Measurements from ENCODE around the gene MISP.
"Not testable (repeated sequence)": the region's sequence is repeated elsewhere in the genome, so short reads cannot be mapped to it uniquely, and the experiment has no call there.

Gene MISP

DNA sequence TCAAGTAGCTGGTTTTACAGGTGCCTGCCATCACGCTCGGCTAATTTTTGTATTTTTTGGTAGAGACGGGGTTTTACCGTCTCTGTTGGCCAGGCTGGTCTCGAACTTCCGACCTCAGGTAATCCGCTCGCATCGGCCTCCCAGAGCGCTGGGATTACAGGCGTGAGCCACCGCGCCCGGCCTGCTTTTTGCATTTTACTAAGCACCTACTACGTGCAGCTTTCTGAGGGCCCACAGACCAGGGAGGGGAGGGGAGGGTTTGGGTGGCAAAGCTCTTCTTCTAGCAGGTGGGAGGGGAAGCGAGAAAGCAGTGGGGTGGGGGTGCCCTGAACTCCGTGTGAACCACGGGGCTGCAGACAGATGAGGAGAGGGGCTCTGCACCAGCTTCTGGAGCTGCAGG lies 27.2 kb upstream of the MISP start:
- no peak for DNase-seq (ENCODE audit: low read depth in 2 of 2)

- DNase-seq (ENCODE audit: low read depth in 2 of 2), result no peak
Measured at GRCh38 chr19:725461-726089, 25.3 kb upstream of the MISP start.

GRCh38 chr19:726993-727956 lies 23.6 kb upstream of the MISP start:
- no peak for DNase-seq (ENCODE audit: low read depth in 2 of 2)

DNA sequence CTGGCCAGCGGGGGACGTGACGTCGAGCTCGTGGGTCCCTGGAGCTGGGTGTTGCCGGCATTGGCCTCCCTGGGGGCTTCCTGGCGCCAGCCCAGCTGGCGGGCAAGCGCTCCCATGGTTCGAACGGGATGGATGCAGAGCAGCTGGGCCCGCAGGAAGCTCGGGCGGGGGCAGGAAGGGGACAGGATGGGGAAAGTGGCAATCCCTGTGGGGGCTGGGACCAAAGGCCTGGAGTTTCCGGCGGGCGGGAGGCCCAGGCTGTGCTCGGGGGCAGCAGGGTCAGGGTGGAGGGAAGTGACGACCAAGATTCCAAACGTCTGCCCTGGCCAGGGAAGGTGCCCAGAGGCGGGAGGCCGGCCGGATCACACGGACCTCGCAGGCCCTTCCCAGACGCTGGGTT lies 22.9 kb upstream of the MISP start:
- no peak for DNase-seq (ENCODE audit: low read depth in 2 of 2)

- not testable (repeated sequence) for DNase-seq (ENCODE audit: low read depth in 2 of 2)
Measured at GRCh38 chr19:729564-729963, 21.3 kb upstream of the MISP start.

DNA sequence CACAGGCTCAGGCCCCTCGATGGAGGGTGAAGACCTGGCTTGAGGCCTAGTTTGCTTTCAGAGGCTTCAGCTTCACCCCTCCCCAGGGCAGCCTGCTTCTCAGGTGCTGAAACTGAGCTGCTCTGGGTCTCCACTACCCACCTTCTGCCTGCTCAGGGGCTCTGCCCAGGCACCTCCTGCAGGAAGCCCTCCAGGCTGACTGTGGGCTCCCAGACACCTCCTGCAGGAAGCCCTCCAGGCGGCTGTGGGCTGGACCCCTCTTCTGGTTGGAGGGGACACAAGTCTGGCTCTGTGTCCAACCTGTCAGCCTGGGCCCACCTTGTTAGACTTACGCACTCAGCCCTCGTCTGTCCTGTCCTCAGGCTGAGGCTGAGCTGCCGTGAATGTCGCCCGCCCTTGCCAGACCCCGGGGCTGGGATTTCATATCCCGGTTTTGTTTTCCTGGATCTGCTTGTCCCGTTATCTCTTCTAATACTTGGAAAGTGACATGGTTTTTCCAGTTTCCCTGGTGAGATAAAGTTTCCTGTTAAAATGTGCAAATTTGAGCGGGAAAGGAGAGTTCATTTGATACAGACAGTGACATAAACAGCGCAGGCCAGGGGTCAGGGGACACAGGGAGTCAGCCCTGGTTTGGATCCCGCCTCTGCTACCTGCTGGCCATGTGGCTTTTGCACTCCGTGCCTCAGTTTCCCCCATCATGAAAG lies 20.8 kb upstream of the MISP start:
- no peak for DNase-seq (ENCODE audit: low read depth in 2 of 2)

DNA sequence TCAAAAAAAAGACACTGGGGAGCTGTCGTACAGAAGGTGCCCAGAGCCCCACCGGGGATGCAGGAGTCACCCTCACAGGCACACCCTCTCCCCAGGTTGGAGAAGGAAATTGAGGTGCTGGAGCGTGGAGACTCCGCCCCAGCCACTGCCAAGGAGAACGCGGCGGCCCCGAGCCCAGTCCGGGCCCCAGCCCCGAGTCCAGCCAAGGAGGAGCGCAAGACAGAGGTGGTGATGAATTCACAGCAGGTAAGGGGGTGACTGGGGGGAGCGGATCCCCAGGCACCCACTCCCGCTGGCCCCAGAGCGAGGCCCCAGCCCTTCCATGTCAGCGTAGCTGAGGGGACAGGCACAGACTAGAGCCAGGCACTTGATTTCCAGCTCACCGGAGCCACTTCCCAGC lies 19.9 kb upstream of the MISP start:
- no peak for DNase-seq (ENCODE audit: low read depth in 2 of 2)

GRCh38 chr19:732148-733069 lies 18.5 kb upstream of the MISP start:
- no peak for DNase-seq (ENCODE audit: low read depth in 2 of 2)

GRCh38 chr19:734716-735115 lies 16.2 kb upstream of the MISP start:
- DNase-seq (ENCODE audit: low read depth in 2 of 2), result no peak

- no peak for DNase-seq (ENCODE audit: low read depth in 2 of 2)
Measured at GRCh38 chr19:736125-736524, 14.8 kb upstream of the MISP start.

- DNase-seq (ENCODE audit: low read depth in 2 of 2), result no peak
Measured at GRCh38 chr19:737591-738093, 13.3 kb upstream of the MISP start.

DNA sequence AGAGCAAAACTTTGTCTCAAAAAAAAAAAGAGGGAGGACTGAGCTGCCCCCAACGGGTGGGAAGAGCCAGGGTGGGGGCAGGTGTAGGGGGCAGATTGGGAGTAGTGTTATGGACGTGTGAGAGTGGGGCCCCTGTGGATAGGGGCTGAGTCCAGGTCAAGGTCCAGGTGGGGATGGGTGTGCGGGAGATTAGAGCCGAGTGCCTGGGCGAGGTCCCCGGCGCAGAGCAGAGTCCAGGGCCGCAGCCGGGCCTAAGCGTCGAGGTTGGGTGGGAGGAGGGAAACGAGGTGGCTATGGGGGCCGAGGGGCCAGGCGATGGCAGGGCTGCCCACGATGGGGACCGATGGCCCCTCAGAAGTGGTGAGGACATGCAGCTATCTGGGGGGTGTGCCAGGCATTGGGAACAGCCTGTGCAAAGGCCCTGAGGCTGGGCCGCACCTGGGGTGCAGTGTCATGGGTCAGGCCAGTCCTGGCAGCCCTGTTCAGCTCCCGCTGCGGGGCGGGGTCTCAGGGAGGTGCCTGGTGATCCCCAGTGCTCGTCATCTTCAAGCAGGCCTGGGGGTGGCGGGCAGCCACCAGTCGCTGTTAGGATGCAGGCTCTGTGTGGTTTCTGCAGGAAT lies 12.3 kb upstream of the MISP start:
- no peak for DNase-seq (ENCODE audit: low read depth in 2 of 2)

DNA sequence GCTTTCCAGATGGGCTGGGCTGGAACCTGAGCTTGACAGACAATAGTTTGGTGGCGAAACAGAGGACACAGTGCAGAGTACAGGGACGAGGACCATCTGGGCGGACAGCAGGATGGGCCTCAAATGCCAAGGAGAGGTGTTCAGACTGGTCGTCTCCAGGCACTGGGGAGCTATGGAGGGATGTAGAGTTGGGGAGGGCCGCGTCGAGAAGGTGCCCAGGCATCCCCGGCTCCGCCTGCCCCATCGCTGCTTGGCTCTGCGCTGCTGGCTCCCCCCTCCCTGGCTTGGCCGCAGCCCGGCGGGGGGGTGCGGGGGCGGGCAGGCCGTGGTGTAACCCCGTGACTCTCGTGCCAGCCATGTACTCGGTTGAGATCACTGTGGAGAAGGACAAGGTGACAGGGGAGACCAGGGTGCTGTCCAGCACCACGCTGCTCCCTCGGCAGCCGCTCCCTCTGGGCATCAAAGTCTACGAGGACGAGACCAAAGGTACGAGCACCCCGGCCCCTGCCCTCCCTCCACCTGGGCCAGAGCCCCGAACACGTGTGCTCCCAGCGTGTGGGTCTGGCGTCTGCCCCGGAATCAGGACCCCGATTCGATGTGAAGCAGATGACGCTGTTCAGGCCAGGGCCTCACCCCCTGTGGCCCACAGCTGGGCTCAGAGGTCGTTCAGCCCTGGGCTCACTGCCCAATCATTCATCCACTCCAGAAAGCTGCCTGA lies 10.8 kb upstream of the MISP start:
- no peak for DNase-seq (ENCODE audit: low read depth in 2 of 2)

DNA sequence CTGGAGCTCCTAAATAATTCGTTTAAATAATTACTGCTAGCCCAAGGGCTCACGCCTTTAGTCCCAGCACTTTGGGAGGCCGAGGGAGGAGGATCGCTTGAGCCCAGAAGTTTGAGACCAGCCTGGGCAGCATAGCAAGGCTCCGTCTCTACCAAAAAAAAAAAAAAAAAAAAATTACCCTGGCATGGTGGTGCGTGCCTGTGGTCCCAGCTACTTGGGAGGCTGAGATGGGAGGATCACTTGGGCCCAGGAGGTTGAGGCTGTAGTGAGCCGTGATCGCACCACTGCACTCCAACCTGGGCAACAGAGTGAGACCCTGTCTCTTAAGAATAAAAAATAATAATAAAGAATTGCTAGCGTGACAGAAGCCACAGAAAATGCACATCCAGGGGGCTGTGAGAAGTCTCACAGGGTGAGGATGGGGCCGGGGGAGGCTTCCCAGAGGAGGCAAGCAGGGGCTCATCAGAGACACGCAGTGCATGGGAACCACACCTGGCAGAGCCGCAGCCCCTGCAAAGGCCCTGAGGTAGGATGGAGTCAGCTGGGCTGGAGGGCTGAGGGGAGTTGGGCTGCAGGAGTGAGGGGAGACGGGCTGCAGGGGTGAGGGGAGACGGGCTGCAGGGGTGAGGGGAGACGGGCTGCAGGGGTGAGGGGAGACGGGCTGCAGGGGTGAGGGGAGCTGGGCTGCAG lies 10.0 kb upstream of the MISP start:
- DNase-seq (ENCODE audit: low read depth in 2 of 2), result not testable (repeated sequence)

DNA sequence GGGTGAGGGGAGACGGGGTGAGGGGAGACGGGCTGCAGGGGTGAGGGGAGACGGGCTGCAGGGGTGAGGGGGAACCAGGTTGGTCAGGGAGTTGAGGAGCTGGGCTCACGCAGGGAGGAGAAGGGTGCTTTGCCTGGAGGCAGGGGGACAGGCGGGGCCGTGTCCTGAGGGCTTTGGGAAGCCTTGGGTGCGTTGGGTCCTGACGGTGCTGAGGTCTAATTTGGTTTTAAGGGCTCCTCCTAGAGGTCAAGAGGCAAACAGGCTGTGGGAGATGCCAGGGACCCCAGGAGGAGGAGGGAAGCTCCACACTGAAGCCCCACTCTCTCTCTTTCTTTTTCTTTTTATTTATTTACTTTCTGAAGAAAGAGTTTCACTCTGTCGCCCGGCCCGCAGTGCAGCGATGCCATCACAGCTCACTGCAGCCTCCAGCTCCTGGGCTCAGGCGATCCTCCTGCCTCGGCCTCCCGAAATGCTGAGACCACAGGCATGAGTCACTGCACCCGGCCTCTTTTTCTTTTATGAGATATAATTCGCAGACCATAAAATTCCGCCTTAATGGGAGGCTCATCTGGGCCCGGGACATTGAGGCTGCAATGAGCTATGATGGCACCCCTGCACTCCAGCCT lies 9.3 kb upstream of the MISP start:
- DNase-seq (ENCODE audit: low read depth in 2 of 2), result no peak

- DNase-seq (ENCODE audit: low read depth in 2 of 2), result no peak
Measured at GRCh38 chr19:742540-743075, 8.3 kb upstream of the MISP start.

GRCh38 chr19:743168-743687 lies 7.7 kb upstream of the MISP start:
- DNase-seq (ENCODE audit: low read depth in 2 of 2), result no peak

GRCh38 chr19:745138-745537 lies 5.8 kb upstream of the MISP start:
- not testable (repeated sequence) for DNase-seq (ENCODE audit: low read depth in 2 of 2)

Data from fibroblast of skin of left biceps (primary cell).